Stimulated activated CD8-positive, alpha-beta memory T cell treated with anti-CD3 and anti-CD28 coated beads, Interleukin-7, amount 100 ng/mL, for 24 hours (primary cell): ENCODE results near the gene PDK2.
A peak's percentile ranks its signal among the peaks of the same experiment; 100 is the strongest.

Source experiments
- DNase-seq: peaks from one replicate; pipeline ENCODE4 v3.0.0-alpha.2; 2020; ENCODE audit warnings: low read depth

Gene PDK2

GRCh38 chr17:50149417-50150353 is 54.5 kb downstream of the PDK2 start:
- no peak for DNase-seq

- no peak for DNase-seq
Measured at GRCh38 chr17:50150354-50151040, 55.3 kb downstream of the PDK2 start, which contains the start of gene PPP1R9B. Gene PPP1R9B (minus strand): TSS chr17:50150677. CDS start chr17:50150513, 164 bp downstream.

- DNase-seq = peak; percentile 69
Measured at GRCh38 chr17:50151041-50151936, 56.1 kb downstream of the PDK2 start.

GRCh38 chr17:50151937-50152547 is 56.9 kb downstream of the PDK2 start:
- DNase-seq = no peak

GRCh38 chr17:50152736-50153135 is 57.6 kb downstream of the PDK2 start:
- DNase-seq = no peak

GRCh38 chr17:50153650-50154575 is 58.8 kb downstream of the PDK2 start:
- no peak for DNase-seq

GRCh38 chr17:50154604-50155003 is 59.5 kb downstream of the PDK2 start:
- DNase-seq = no peak

- no peak for DNase-seq
Measured at GRCh38 chr17:50155115-50155819, 60.1 kb downstream of the PDK2 start.

- no peak for DNase-seq
Measured at GRCh38 chr17:50157891-50158290, 62.7 kb downstream of the PDK2 start.

- peak; percentile 90 for DNase-seq
Measured at GRCh38 chr17:50161023-50161910, 66.1 kb downstream of the PDK2 start.
